ENCODE data around the gene USP14. TPM values are rescaled to one million over a fixed set of nuclear protein-coding genes. Genes with fewer than 3 reads are reported as not detected.
"Not testable (repeated sequence)": the region's sequence is repeated elsewhere in the genome, so short reads cannot be mapped to it uniquely, and the experiment has no call there.

USP14 gene
- polyA plus RNA-seq, 2 of the 4 experiments (the other 2 are of a cell fraction): 50.6 to 83.9 TPM

DNA sequence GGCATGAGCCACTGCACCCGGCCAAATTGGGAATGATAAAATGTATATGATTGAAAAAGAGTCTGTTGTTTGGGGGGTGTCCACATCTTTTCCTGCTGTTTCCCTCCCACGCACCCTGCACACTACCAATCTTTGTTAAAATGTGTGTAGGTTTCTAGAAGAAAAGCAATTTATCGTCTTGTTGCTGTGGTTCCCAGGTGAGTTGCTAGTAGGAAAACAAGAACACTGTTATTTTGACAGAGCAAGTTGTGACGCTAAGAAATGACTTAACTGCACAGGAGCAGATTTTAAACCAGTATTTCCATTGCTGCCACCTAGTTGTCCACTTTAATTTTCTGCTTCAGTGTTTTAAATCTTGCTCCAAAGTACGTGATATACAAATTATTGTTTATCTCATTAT lies 21.0 kb upstream of the USP14 start:
- CTCF ChIA-PET: no interaction called here

DNA sequence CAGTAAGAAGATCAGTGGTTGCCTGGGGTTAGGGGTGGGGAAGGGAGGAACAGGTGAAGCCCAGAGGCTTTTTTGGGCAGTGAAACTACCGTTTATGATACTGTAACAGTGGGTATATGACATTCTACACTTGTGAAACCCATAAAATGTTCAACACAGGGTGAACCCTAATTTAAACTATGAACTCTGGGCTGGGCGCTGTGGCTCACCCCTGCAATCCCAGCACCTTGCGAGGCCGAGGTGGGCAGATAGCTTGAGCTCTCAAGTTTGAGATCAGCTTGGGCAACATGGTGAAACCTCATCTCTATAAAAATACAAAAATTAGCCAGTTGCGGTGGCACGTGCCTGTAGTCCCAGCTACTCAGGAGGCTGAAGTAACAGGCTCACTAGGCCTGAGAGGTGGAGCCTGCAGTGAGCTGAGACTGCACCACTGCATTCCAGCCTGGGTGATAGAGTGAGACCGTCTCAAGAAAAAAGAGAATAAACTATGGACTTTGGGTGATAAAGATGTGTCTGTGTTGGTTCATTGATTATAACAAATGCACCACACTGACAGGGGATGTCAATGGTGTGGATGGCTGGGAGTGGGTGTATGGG lies 17.6 kb upstream of the USP14 start:
- ATAC-seq (no peak), FAIRE-seq (no peak), DNase-seq (ENCODE audit: low read depth in 1 of 2, low spot score in 1 of 2) (no peak)
- H3K9me3 ChIP-seq: no peaks in the 10 kb centered on the region
- H3K4me2 ChIP-seq: no peak overlapping the region
- H3K4me3 ChIP-seq: no peak overlapping the region
- WGBS (ENCODE audit: missing lambda C conversion rate): 56% methylated on average over 6 of the region's 7 CpGs
- no peaks in the 10 kb centered on the region for H3K4me1 ChIP-seq
- TF ChIP-seq KDM5A (IDR thresholded peaks at IDR 0.05) (no peak), JUNB (IDR thresholded peaks at IDR 0.05) (no peak), ZC3H11A (IDR thresholded peaks at IDR 0.05) (no peak)
- TF ChIP-seq, protein P1, sequence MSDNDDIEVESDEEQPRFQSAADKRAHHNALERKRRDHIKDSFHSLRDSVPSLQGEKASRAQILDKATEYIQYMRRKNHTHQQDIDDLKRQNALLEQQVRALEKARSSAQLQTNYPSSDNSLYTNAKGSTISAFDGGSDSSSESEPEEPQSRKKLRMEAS (IDR thresholded peaks at IDR 0.05): no peak
- TF ChIP-seq, protein P2, sequence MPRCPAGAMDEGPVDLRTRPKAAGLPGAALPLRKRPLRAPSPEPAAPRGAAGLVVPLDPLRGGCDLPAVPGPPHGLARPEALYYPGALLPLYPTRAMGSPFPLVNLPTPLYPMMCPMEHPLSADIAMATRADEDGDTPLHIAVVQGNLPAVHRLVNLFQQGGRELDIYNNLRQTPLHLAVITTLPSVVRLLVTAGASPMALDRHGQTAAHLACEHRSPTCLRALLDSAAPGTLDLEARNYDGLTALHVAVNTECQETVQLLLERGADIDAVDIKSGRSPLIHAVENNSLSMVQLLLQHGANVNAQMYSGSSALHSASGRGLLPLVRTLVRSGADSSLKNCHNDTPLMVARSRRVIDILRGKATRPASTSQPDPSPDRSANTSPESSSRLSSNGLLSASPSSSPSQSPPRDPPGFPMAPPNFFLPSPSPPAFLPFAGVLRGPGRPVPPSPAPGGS (IDR thresholded peaks at IDR 0.05): no peak
- ChIA-PET CTCF (no interaction called here), POLR2A (no interaction called here)
- no peak overlapping the region for H3K27ac ChIP-seq

More for the DNA sequence above, 21.0 kb upstream of the USP14 start:
- Histone ChIP-seq H3K9me3 (no peaks in the 10 kb centered on the region), H3K27ac (no peak overlapping the region), H3K4me2 (no peak overlapping the region), H3K4me3 (no peak overlapping the region), H3K4me1 (no peaks in the 10 kb centered on the region)
- TF ChIP-seq FOSB (CRISPR knock-in tag; IDR thresholded peaks at IDR 0.05) (no peak), ZSCAN20 (CRISPR knock-in tag; IDR thresholded peaks at IDR 0.05) (no peak), HEYL (CRISPR knock-in tag; IDR thresholded peaks at IDR 0.05) (no peak), HDAC2 (IDR thresholded peaks at IDR 0.05) (no peak), EHMT2 (IDR thresholded peaks at IDR 0.05; ENCODE audit: low read depth) (no peak), GATA3 (IDR thresholded peaks at IDR 0.05; ENCODE audit: borderline replicate concordance) (no peak), NFE2L2 (conservative IDR thresholded peaks at IDR 0.05; ENCODE audit: low read length) (no peak), RNF2 (IDR thresholded peaks at IDR 0.05; ENCODE audit: borderline replicate concordance, low read depth) (no peak), CBX2 (IDR thresholded peaks at IDR 0.05; ENCODE audit: borderline replicate concordance, low read depth) (no peak), KDM1A (IDR thresholded peaks at IDR 0.05; ENCODE audit: low read depth) (no peak), CHD4 (IDR thresholded peaks at IDR 0.05; ENCODE audit: borderline replicate concordance) (no peak), FOSL2 (IDR thresholded peaks at IDR 0.05) (no peak), FOSL2 (CRISPR knock-in tag; IDR thresholded peaks at IDR 0.05) (no peak), RAD21 (conservative IDR thresholded peaks at IDR 0.05 in 1 of 2, IDR thresholded peaks at IDR 0.05 in 1 of 2) (no peak)
- TF ChIP-seq, protein P3, sequence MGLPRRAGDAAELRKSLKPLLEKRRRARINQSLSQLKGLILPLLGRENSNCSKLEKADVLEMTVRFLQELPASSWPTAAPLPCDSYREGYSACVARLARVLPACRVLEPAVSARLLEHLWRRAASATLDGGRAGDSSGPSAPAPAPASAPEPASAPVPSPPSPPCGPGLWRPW (IDR thresholded peaks at IDR 0.05): no peak
- POLR2A ChIA-PET: no interaction called here
- no peak for DNase-seq (ENCODE audit: low read depth in 1 of 2, low spot score in 1 of 2)
- 58% methylated on average over 5 of the region's 5 CpGs for WGBS (ENCODE audit: missing lambda C conversion rate)
- no peak for ATAC-seq
- no peak for FAIRE-seq

DNA sequence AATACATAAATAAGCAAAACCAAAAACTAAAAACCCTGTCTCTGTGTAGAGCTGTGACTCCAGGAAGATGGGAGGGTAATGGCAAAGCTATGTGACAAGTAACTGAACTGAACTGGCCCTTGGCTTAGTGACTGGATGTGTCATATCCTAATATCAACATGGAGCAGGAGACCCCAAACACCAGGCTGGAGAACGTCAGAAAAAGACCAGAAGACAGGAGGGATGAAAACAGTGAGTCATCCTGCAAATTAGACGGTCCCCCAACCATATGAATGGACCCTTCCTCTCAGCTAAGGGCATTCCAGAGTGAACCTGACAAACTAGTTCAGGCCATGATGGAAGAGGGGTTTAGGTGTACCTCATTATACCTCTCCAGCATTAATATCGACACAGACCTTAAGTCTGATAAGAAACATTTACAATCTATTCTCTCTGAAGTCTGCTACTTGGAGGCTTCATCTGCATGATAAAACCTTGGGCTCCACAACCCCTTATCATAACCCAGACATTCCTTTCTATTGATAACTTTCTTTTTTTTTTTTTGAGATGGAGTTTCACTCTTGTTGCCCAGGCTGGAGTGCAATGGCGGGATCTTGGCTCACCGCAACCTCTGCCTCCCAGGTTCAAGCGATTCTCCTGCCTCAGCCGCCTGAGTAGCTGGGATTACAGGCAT lies 15.6 kb upstream of the USP14 start:
- FAIRE-seq: not testable (repeated sequence)

DNA sequence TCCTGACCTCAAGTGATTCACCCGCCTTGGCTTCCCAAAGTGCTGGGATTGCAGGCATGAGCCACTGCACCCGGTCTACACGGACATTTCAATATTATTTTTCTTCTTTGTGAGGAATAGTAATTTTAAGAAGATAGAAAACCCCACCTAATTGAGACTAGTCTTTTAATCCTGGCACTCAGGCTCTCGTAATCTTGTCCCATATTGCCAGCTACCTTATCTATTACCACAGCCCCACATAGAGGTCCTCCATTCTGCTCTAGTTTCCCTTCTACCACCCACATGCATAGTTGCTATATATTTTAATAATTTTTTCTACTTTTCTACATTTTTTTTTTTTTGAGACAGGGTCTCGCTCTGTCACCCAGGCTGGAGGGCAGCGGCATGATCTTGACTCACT lies 9.5 kb upstream of the USP14 start:
- POLR2A ChIA-PET: no interaction called here
- FAIRE-seq (no peak), ATAC-seq (no peak), DNase-seq (ENCODE audit: low read depth in 1 of 2, low spot score in 1 of 2) (no peak)
- Histone ChIP-seq H3K27ac (no peak overlapping the region), H3K4me2 (no peak overlapping the region), H3K4me1 (no peaks in the 10 kb centered on the region), H3K4me3 (no peak overlapping the region), H3K9me3 (no peaks in the 10 kb centered on the region)
- TF ChIP-seq RFX5 (IDR thresholded peaks at IDR 0.05) (no peak), ESRRA (IDR thresholded peaks at IDR 0.05; ENCODE audit: borderline replicate concordance, low read length) (no peak), CHD2 (IDR thresholded peaks at IDR 0.05; ENCODE audit: low read length, partially characterized antibody) (no peak), MAFK (IDR thresholded peaks at IDR 0.05; ENCODE audit: partially characterized antibody) (no peak), HOXB5 (CRISPR knock-in tag; IDR thresholded peaks at IDR 0.05) (no peak), HDAC2 (IDR thresholded peaks at IDR 0.05) (no peak), PHF8 (IDR thresholded peaks at IDR 0.05; ENCODE audit: borderline replicate concordance, low read depth) (no peak), TP53 (CRISPR knock-in tag; IDR thresholded peaks at IDR 0.05) (no peak), CEBPB (IDR thresholded peaks at IDR 0.05) (no peak), GATA3 (IDR thresholded peaks at IDR 0.05; ENCODE audit: borderline replicate concordance) (no peak), EHMT2 (IDR thresholded peaks at IDR 0.05; ENCODE audit: low read depth) (no peak), JUNB (IDR thresholded peaks at IDR 0.05) (no peak), RAD21 (conservative IDR thresholded peaks at IDR 0.05 in 1 of 2, IDR thresholded peaks at IDR 0.05 in 1 of 2) (no peak), NR3C1 (IDR thresholded peaks at IDR 0.05) (no peak)
- TF ChIP-seq, protein P3 (IDR thresholded peaks at IDR 0.05): no peak
- TF ChIP-seq, protein P1 (IDR thresholded peaks at IDR 0.05): no peak
- 60% methylated on average over 6 of the region's 6 CpGs for WGBS (ENCODE audit: missing lambda C conversion rate)
- CTCF ChIA-PET: no interaction called here

More for the DNA sequence above, 15.6 kb upstream of the USP14 start:
- DNase-seq (ENCODE audit: low read depth in 1 of 2, low spot score in 1 of 2); H3K9me3 ChIP-seq; H3K4me3 ChIP-seq; H3K4me1 ChIP-seq; H3K27ac ChIP-seq; POLR2A ChIA-PET; H3K4me2 ChIP-seq; ATAC-seq: not testable (repeated sequence)
- CTCF ChIA-PET: interaction anchor here (2.0 kb wide), 1 partner anchor 21 kb away, joined by 5 read pairs; no protein-coding TSS in a partner anchor
- 61% methylated on average over 7 of the region's 7 CpGs for WGBS (ENCODE audit: missing lambda C conversion rate)
